Mucosa of stomach (tissue), 1 donor: ENCODE results near the gene EFEMP2.

Experiments used
- H3K27me3 ChIP-seq: one replicate; pipeline ENCODE4 v1.7.0; 2013; ENCODE audit warnings: mild to moderate bottlenecking, low read length; ENCODE audit not compliant: control insufficient read depth, insufficient read depth
- H3K36me3 ChIP-seq: one replicate; pipeline ENCODE4 v1.7.0; 2013; ENCODE audit warnings: low read length; ENCODE audit not compliant: control insufficient read depth, insufficient read depth
- H3K4me1 ChIP-seq: one replicate; pipeline ENCODE4 v1.7.0; 2013; ENCODE audit warnings: mild to moderate bottlenecking, low read length; ENCODE audit not compliant: control insufficient read depth, insufficient read depth
- H3K4me3 ChIP-seq: one replicate; pipeline ENCODE4 v1.7.0; 2013; ENCODE audit warnings: low read length
- H3K9ac ChIP-seq: one replicate; pipeline ENCODE4 v1.7.0; 2013; ENCODE audit warnings: mild to moderate bottlenecking, low read length, moderate library complexity
- H3K9me3 ChIP-seq: one replicate; pipeline ENCODE4 v1.7.0; 2013; ENCODE audit warnings: mild to moderate bottlenecking, low read length, moderate library complexity; ENCODE audit not compliant: control insufficient read depth
- donor health status: Pancreatic carcinoma.

The EFEMP2 gene

GRCh38 chr11:65857853-65858680 lies 14.5 kb downstream of the EFEMP2 start, which contains the start of gene CFL1:
CFL1 (minus strand) TSS chr11:65858180; CDS start chr11:65858099, 81 bp downstream.
- no peaks in the 10 kb centered on the region for H3K9me3 ChIP-seq

DNA sequence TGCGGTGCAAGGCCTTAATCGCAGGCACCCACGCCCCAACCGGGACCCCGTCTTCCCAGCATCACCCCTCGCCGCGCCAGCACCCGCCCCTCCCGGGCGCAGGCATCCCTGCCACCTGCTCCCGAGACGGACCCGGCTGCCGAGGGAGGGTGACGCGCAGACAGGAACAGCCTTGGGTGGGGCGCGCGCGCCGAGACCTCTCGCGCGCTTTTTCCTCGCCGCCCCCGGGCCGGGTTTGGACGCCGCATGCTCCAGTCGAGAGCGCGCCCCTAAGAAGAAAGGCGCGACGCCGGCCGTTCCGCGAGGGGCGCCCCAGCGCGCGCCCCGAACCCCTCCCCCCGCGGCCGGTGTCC lies 15.1 kb downstream of the EFEMP2 start:
- Histone ChIP-seq H3K4me3 (peak overlapping the region; percentile 68), H3K4me1 (peaks cover 59% of the 10 kb centered on the region), H3K36me3 (peaks cover 33% of the 10 kb centered on the region)

More at GRCh38 chr11:65857853-65858680, 14.5 kb downstream of the EFEMP2 start, which contains the start of gene CFL1:
- H3K36me3 ChIP-seq = peaks cover 30% of the 10 kb centered on the region
- peaks cover 53% of the 10 kb centered on the region for H3K4me1 ChIP-seq
- peak within 1 kb of the TSS; percentile 86 for H3K9ac ChIP-seq
- H3K4me3 ChIP-seq = peak within 1 kb of the TSS; percentile 74
- H3K27me3 ChIP-seq = no peaks in the 10 kb centered on the region

DNA sequence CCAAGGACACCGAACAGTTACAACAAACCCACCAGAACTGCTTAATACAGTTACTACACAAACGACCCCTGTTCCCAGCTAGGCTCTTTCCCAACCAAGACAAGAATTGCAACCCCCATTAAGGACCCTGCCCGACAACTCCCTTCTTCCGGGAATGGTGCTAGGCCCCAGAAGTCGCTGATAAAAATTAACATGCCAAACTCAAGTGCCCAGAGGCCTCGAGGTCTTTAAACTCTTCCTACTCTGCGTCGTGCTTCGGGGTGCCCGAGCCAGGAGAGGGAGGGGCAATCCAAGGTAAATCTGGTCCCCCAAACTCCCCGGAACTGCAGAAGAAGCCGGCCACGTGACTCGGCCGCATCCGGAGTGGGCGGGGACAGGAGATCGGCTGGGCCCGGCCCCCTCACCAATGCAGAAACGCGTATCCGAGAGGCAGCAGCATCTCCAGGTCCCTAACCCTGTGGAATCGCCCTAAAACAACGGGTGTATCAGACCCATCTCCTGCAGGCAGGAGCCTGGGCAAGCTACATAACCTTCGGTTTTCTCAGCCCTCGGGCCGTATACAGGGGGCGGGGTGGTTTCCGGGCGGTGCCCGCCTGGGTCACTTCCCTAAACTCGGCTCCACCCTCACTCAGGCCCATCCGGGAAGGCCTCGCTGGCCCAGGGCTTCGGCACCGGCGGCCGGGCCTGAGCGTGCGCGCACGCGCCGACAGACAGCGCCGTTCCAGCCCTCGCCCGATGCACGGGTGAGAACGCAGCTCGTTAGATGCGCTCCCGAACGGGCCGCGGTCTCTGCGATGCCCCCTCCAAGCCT lies 15.7 kb downstream of the EFEMP2 start:
- H3K36me3 ChIP-seq = peaks cover 37% of the 10 kb centered on the region
- H3K9me3 ChIP-seq = no peaks in the 10 kb centered on the region
- peak overlapping the region; percentile 68 for H3K4me3 ChIP-seq
- peak overlapping the region; percentile 82 for H3K9ac ChIP-seq
- H3K4me1 ChIP-seq = peaks cover 60% of the 10 kb centered on the region
- H3K27me3 ChIP-seq = no peaks in the 10 kb centered on the region

More for the DNA sequence above, 15.1 kb downstream of the EFEMP2 start:
- no peaks in the 10 kb centered on the region for H3K9me3 ChIP-seq
- H3K27me3 ChIP-seq = no peaks in the 10 kb centered on the region
- H3K9ac ChIP-seq = peak overlapping the region; percentile 82

DNA sequence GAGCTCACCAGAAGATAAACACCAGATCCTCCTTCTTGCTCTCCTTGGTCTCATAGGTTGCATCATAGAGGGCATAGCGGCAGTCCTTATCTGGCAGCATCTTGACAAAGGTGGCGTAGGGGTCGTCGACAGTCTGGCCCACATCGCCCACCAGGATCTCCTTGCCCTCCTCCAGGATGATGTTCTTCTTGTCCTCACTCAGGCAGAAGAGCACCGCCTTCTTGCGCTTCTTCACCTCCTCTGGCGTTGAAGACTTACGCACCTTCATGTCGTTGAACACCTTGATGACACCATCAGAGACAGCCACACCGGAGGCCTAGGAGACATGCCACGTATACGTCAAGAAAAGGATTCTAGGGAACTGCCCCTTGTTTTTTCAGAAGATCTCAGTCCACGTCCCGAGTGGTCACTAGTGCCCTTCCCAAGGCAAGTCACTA lies 16.7 kb downstream of the EFEMP2 start:
- Histone ChIP-seq H3K36me3 (peaks cover 46% of the 10 kb centered on the region), H3K27me3 (no peaks in the 10 kb centered on the region), H3K9me3 (peaks cover 5% of the 10 kb centered on the region), H3K4me1 (peaks cover 62% of the 10 kb centered on the region), H3K9ac (peak overlapping the region; percentile 82), H3K4me3 (peak overlapping the region; percentile 68)

- no peaks in the 10 kb centered on the region for H3K27me3 ChIP-seq
- H3K9ac ChIP-seq = peak overlapping the region; percentile 25
- H3K9me3 ChIP-seq = peaks cover 5% of the 10 kb centered on the region
- peaks cover 49% of the 10 kb centered on the region for H3K36me3 ChIP-seq
- no peak overlapping the region for H3K4me3 ChIP-seq
- H3K4me1 ChIP-seq = peaks cover 66% of the 10 kb centered on the region
These were observed 17.5 kb downstream of the EFEMP2 start for GRCh38 chr11:65854852-65855837.

GRCh38 chr11:65854161-65854592 lies 18.4 kb downstream of the EFEMP2 start:
- H3K4me3 ChIP-seq = no peak overlapping the region
- peaks cover 49% of the 10 kb centered on the region for H3K36me3 ChIP-seq
- peaks cover 69% of the 10 kb centered on the region for H3K4me1 ChIP-seq
- no peaks in the 10 kb centered on the region for H3K27me3 ChIP-seq
- peak overlapping the region; percentile 27 for H3K9ac ChIP-seq
- peaks cover 5% of the 10 kb centered on the region for H3K9me3 ChIP-seq

DNA sequence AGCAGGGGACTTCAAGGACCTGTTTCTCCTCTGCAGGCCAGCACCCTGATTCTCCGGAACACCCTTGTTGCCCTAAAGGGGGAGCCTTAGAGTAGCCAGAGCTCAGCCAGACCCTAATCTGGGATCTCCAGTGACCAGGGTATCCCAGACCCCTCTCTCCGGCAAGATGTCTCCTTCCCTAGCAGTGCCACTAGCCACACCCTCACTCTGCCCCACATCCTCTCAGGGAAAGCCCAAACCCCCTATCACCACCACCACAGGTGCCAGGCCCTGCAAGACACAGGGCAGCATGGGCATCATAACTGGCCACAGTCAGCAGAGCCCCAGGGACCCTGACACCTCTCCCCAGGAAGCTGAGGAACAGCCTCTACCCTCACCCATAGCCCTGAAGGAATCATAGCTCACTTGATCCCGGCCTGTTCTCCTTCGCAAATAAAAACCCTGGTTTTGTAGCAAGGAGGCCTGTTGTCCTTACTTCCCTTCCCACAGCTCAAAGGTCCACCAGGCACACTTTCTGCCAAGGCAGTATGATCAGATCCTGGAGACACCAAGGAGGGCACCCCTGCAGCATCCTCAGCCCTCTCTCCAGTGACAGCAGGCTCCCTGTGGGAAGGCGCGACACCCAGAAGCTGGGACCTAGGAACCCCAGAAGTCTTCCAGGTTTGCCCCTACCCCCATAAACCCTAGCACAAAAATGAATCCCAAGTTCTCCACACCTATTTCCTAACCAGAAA lies 19.2 kb downstream of the EFEMP2 start:
- Histone ChIP-seq H3K9ac (peak overlapping the region; percentile 27), H3K27me3 (no peaks in the 10 kb centered on the region), H3K9me3 (peaks cover 5% of the 10 kb centered on the region), H3K4me3 (no peak overlapping the region), H3K36me3 (peaks cover 49% of the 10 kb centered on the region), H3K4me1 (peaks cover 72% of the 10 kb centered on the region)

DNA sequence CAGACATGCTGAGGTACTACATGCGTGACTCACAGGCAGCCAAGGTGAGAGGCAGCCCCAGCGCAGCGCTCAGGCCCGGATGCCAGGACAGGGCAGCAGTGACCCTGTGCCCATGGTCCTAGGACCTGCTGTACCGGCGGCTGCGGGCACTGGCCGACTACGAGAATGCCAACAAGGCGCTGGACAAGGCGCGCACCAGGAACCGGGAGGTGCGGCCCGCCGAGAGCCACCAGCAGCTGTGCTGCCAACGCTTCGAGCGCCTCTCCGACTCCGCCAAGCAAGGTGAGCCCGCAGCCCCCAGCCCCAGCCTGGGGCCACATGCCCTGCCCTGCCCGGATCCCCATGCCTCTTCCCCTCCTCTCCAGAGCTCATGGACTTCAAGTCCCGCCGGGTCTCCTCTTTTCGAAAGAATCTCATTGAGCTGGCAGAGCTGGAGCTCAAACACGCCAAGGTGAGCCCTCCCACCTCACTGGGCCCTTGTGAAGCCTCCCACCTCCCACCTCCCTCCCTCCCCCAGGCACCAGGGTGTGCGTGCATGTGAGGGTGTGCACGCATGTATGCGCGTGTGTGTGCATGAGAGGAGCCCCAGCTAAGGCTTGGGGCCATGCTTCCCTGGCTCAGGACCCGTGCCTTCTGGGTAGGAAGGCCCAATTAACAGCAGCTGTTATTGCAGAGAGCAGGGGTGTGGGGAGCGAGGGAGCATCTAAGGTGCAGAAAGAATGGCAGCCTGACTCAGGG lies 19.9 kb downstream of the EFEMP2 start:
- H3K4me3 ChIP-seq = no peak overlapping the region
- peaks cover 5% of the 10 kb centered on the region for H3K9me3 ChIP-seq
- peaks cover 72% of the 10 kb centered on the region for H3K4me1 ChIP-seq
- peaks cover 49% of the 10 kb centered on the region for H3K36me3 ChIP-seq
- no peak overlapping the region for H3K9ac ChIP-seq
- H3K27me3 ChIP-seq = no peaks in the 10 kb centered on the region

- H3K4me1 ChIP-seq = peaks cover 72% of the 10 kb centered on the region
- no peak overlapping the region for H3K4me3 ChIP-seq
- H3K9ac ChIP-seq = no peak overlapping the region
- peaks cover 5% of the 10 kb centered on the region for H3K9me3 ChIP-seq
- H3K27me3 ChIP-seq = no peaks in the 10 kb centered on the region
- peaks cover 49% of the 10 kb centered on the region for H3K36me3 ChIP-seq
These were observed 20.6 kb downstream of the EFEMP2 start for GRCh38 chr11:65851811-65852507.

- no peaks in the 10 kb centered on the region for H3K27me3 ChIP-seq
- H3K4me1 ChIP-seq = peaks cover 67% of the 10 kb centered on the region
- no peak overlapping the region for H3K9ac ChIP-seq
- H3K36me3 ChIP-seq = peaks cover 49% of the 10 kb centered on the region
- H3K4me3 ChIP-seq = no peak overlapping the region
- H3K9me3 ChIP-seq = peaks cover 5% of the 10 kb centered on the region
These were observed 21.5 kb downstream of the EFEMP2 start for GRCh38 chr11:65851083-65851579.
